HG02970 (cell line): ENCODE data around the gene PEMT.
"Not testable (repeated sequence)": the region's sequence is repeated elsewhere in the genome, so short reads cannot be mapped to it uniquely, and the experiment has no call there.

Experiments used
- ATAC-seq: cut with Tn5 transposase; IDR thresholded peaks from one replicate; pipeline ENCODE4 v1.9.1; 2021; ENCODE audit warnings: mild to moderate bottlenecking, moderate library complexity, moderate number of reproducible peaks; ENCODE audit not compliant: unreplicated experiment, low FRiP score

Gene PEMT

GRCh38 chr17:17467016-17467415 is 124.5 kb downstream of the PEMT start:
- ATAC-seq = no peak

- ATAC-seq = no peak
These were observed 125.0 kb downstream of the PEMT start for GRCh38 chr17:17466511-17466910.

GRCh38 chr17:17465878-17466277 is 125.6 kb downstream of the PEMT start:
- ATAC-seq = not testable (repeated sequence)

- ATAC-seq = no peak
These were observed 127.7 kb downstream of the PEMT start for GRCh38 chr17:17463821-17464220.

- ATAC-seq = no peak
These were observed 129.3 kb downstream of the PEMT start for GRCh38 chr17:17462048-17462824.

GRCh38 chr17:17460038-17460437 is 131.5 kb downstream of the PEMT start:
- ATAC-seq = no peak

GRCh38 chr17:17457680-17458079 is 133.8 kb downstream of the PEMT start:
- no peak for ATAC-seq

GRCh38 chr17:17456251-17456650 is 135.3 kb downstream of the PEMT start:
- no peak for ATAC-seq
